Loucy (cell line): ENCODE measurements around the gene FCHSD2.

Experiments used
- H2AFZ ChIP-seq: fragments of 200-600 bp; sonication (generic); 2 replicates; pipeline ENCODE4 v1.6.0; 2016; ENCODE audit warnings: antibody characterized with exemption, mild to moderate bottlenecking, low read length, moderate library complexity
- H3F3A ChIP-seq: fragments of 200-600 bp; 2 replicates; pipeline ENCODE4 v1.6.0; 2016; ENCODE audit warnings: antibody characterized with exemption, low read depth, mild to moderate bottlenecking
- H3K27me3 ChIP-seq: fragments of 200-600 bp; sonication (generic); 2 replicates; pipeline ENCODE4 v1.6.1; 2014; ENCODE audit warnings: low read length, mild to moderate bottlenecking; ENCODE audit not compliant: insufficient read depth, poor library complexity, severe bottlenecking
- H3K36me3 ChIP-seq: fragments of 200-600 bp; sonication (generic); 2 replicates; pipeline ENCODE4 v1.6.1; 2016; ENCODE audit warnings: low read length; ENCODE audit not compliant: insufficient read depth
- H3K4me1 ChIP-seq: fragments of 200-600 bp; sonication (generic); 2 replicates; pipeline ENCODE4 v1.5.1; 2014; ENCODE audit warnings: low read length, mild to moderate bottlenecking; ENCODE audit not compliant: insufficient read depth, poor library complexity, severe bottlenecking
- H3K4me2 ChIP-seq: fragments of 200-600 bp; sonication (generic); 2 replicates; pipeline ENCODE4 v1.6.0; 2014; ENCODE audit warnings: antibody characterized with exemption, low read length, low read depth, mild to moderate bottlenecking; ENCODE audit not compliant: poor library complexity, severe bottlenecking
- H3K4me3 ChIP-seq: fragments of 200-600 bp; sonication (generic); 2 replicates; pipeline ENCODE4 v1.5.1; 2014; ENCODE audit warnings: low read length, mild to moderate bottlenecking, mixed read lengths; ENCODE audit not compliant: poor library complexity, severe bottlenecking
- H3K79me2 ChIP-seq: fragments of 200-600 bp; sonication (generic); 2 replicates; pipeline ENCODE4 v1.6.1; 2014; ENCODE audit warnings: low read length; ENCODE audit not compliant: insufficient read depth
- H3K9ac ChIP-seq: fragments of 200-600 bp; sonication (generic); 2 replicates; pipeline ENCODE4 v1.6.0; 2014; ENCODE audit warnings: mild to moderate bottlenecking, low read depth, low read length, moderate library complexity; ENCODE audit not compliant: poor library complexity, severe bottlenecking
- H3K9me2 ChIP-seq: fragments of 200-600 bp; sonication (generic); replicated peaks from 2 replicates; pipeline ENCODE4 v1.6.1; 2016; ENCODE audit warnings: low read depth, low read length, mixed read lengths
- H3K9me3 ChIP-seq: fragments of 200-600 bp; sonication (generic); 2 replicates; pipeline ENCODE4 v1.6.1; 2014; ENCODE audit warnings: mild to moderate bottlenecking, antibody characterized with exemption, low read length, low read depth; ENCODE audit not compliant: insufficient read depth
- H4K20me1 ChIP-seq: fragments of 200-600 bp; sonication (generic); 2 replicates; pipeline ENCODE4 v1.6.0; 2014; ENCODE audit warnings: antibody characterized with exemption, low read length, mild to moderate bottlenecking; ENCODE audit not compliant: insufficient read depth, poor library complexity, severe bottlenecking
- EZH2phosphoT487 ChIP-seq: fragments of 200-600 bp; IDR thresholded peaks from 2 replicates; pipeline ENCODE4 v1.6.1; 2018; ENCODE audit warnings: antibody characterized with exemption, mild to moderate bottlenecking, moderate library complexity, borderline replicate concordance
- TF ChIP-seq, protein P1 (sequence below): fragments of 200-600 bp; sonication (generic); conservative IDR thresholded peaks from 2 replicates; pipeline ENCODE4 v1.5.1; 2014; ENCODE audit warnings: mild to moderate bottlenecking, antibody characterized with exemption, low read length

The FCHSD2 gene

DNA sequence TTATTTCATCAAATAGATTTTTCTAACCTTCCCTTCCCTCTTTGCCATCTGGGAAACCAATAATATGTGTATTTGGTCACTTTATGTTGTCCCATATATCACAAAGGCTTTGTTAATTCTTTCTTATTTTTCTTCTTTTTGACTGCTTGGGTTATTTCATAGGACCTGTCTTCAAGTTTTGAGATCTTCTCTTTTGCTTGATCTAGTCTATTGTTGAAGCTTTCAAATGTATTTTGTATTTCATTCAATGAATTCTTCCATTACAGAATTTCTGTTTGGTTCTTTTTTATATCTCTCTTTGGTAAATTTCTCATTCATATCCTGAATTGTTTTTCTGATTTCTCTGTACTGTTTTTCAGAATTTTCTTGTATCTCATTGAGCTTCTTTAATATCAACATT, 132.1 kb downstream of the FCHSD2 start:
- no peak overlapping the region for H2AFZ ChIP-seq
- H3K9ac ChIP-seq = no peak overlapping the region
- H3F3A ChIP-seq = no peaks in the 10 kb centered on the region
- TF ChIP-seq, protein P1, sequence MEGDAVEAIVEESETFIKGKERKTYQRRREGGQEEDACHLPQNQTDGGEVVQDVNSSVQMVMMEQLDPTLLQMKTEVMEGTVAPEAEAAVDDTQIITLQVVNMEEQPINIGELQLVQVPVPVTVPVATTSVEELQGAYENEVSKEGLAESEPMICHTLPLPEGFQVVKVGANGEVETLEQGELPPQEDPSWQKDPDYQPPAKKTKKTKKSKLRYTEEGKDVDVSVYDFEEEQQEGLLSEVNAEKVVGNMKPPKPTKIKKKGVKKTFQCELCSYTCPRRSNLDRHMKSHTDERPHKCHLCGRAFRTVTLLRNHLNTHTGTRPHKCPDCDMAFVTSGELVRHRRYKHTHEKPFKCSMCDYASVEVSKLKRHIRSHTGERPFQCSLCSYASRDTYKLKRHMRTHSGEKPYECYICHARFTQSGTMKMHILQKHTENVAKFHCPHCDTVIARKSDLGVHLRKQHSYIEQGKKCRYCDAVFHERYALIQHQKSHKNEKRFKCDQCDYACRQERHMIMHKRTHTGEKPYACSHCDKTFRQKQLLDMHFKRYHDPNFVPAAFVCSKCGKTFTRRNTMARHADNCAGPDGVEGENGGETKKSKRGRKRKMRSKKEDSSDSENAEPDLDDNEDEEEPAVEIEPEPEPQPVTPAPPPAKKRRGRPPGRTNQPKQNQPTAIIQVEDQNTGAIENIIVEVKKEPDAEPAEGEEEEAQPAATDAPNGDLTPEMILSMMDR = no peak
- TF ChIP-seq EZH2phosphoT487 = no peak
- H3K79me2 ChIP-seq = peaks cover 78% of the 10 kb centered on the region
- peaks cover 7% of the 10 kb centered on the region for H4K20me1 ChIP-seq
- H3K4me1 ChIP-seq = no peaks in the 10 kb centered on the region
- peaks cover 88% of the 10 kb centered on the region for H3K36me3 ChIP-seq
- H3K4me3 ChIP-seq = no peak overlapping the region
- no peaks in the 10 kb centered on the region for H3K9me2 ChIP-seq
- peaks cover 18% of the 10 kb centered on the region for H3K9me3 ChIP-seq
- H3K27me3 ChIP-seq = no peaks in the 10 kb centered on the region
- no peak overlapping the region for H3K4me2 ChIP-seq

DNA sequence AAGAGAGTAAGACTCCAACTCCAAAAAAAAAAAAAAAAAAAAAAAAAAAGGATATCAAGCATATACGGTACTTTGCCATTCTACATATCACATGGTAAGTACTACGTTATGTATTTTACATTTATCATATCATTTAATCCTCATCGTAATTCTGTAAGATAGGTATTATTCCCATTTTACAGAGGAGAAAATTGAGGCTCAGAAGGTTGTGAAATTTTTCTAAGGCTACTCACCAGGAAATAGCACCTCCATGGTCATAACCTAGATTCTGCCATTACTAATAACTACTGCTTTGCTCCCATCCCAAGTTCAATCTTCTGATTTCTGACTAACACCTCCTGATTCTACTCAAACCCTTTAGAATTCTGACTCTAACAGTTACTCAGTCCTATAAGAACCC, 138.0 kb downstream of the FCHSD2 start:
- no peak overlapping the region for H3K9ac ChIP-seq
- no peaks in the 10 kb centered on the region for H3F3A ChIP-seq
- peaks cover 28% of the 10 kb centered on the region for H4K20me1 ChIP-seq
- TF ChIP-seq, protein P1 = no peak
- TF ChIP-seq EZH2phosphoT487 = no peak
- H3K27me3 ChIP-seq = no peaks in the 10 kb centered on the region
- H3K9me2 ChIP-seq = no peaks in the 10 kb centered on the region
- H3K4me1 ChIP-seq = no peaks in the 10 kb centered on the region
- no peak overlapping the region for H3K4me2 ChIP-seq
- peaks cover 54% of the 10 kb centered on the region; the same call in 1 of the 2 replicates for H3K36me3 ChIP-seq
- no peaks in the 10 kb centered on the region for H3K9me3 ChIP-seq
- no peak overlapping the region for H2AFZ ChIP-seq
- H3K4me3 ChIP-seq = no peak overlapping the region
- peaks cover 65% of the 10 kb centered on the region for H3K79me2 ChIP-seq

GRCh38 chr11:73003088-73003487, 139.0 kb downstream of the FCHSD2 start:
- Histone ChIP-seq H3K9ac (no peak overlapping the region), H3K9me2 (no peaks in the 10 kb centered on the region), H3F3A (no peaks in the 10 kb centered on the region), H3K79me2 (peaks cover 57% of the 10 kb centered on the region), H3K27me3 (no peaks in the 10 kb centered on the region), H3K36me3 (peaks cover 53% of the 10 kb centered on the region; the same call in 1 of the 2 replicates), H3K9me3 (no peaks in the 10 kb centered on the region), H3K4me2 (no peak overlapping the region), H2AFZ (no peak overlapping the region), H3K4me3 (no peak overlapping the region), H4K20me1 (peaks cover 30% of the 10 kb centered on the region), H3K4me1 (no peaks in the 10 kb centered on the region)
- TF ChIP-seq EZH2phosphoT487 = no peak
- TF ChIP-seq, protein P1 = no peak
